ENCODE results near the gene SPOCD1.

Gene SPOCD1

GRCh38 chr1:31797216-31797615 is 18.6 kb downstream of the SPOCD1 start:
- TF ChIP-seq CTCF (IDR thresholded peaks at IDR 0.05; ENCODE audit: low read length, missing control alignments): no peak
- peak overlapping the region; percentile 51 for H3K4me3 ChIP-seq (replicated peaks; ENCODE audit: low read depth, low read length)

GRCh38 chr1:31796707-31797106 is 19.1 kb downstream of the SPOCD1 start:
- peak overlapping the region; percentile 11 for H3K4me3 ChIP-seq (replicated peaks; ENCODE audit: low read depth, low read length)
- no peak for TF ChIP-seq CTCF (IDR thresholded peaks at IDR 0.05; ENCODE audit: low read length, missing control alignments)
- no peak for DNase-seq (ENCODE audit: low read depth)

More at GRCh38 chr1:31797216-31797615, 18.6 kb downstream of the SPOCD1 start:
- DNase-seq (ENCODE audit: low read depth): no peak

- no peak overlapping the region for H3K4me3 ChIP-seq (replicated peaks; ENCODE audit: low read depth, low read length)
- peak; percentile 80 for DNase-seq (ENCODE audit: low read depth)
- TF ChIP-seq CTCF (IDR thresholded peaks at IDR 0.05; ENCODE audit: low read length, missing control alignments): peak; percentile 16
Observed at GRCh38 chr1:31795801-31796621, 19.8 kb downstream of the SPOCD1 start.

GRCh38 chr1:31795096-31795675 is 20.6 kb downstream of the SPOCD1 start:
- no peak overlapping the region for H3K4me3 ChIP-seq (replicated peaks; ENCODE audit: low read depth, low read length)
- no peak for DNase-seq (ENCODE audit: low read depth)
- no peak for TF ChIP-seq CTCF (IDR thresholded peaks at IDR 0.05; ENCODE audit: low read length, missing control alignments)

- DNase-seq (ENCODE audit: low read depth): no peak
- no peak overlapping the region for H3K4me3 ChIP-seq (replicated peaks; ENCODE audit: low read depth, low read length)
- no peak for TF ChIP-seq CTCF (IDR thresholded peaks at IDR 0.05; ENCODE audit: low read length, missing control alignments)
Observed at GRCh38 chr1:31793586-31794285, 22.1 kb downstream of the SPOCD1 start.

- no peak overlapping the region for H3K4me3 ChIP-seq (replicated peaks; ENCODE audit: low read depth, low read length)
- DNase-seq (ENCODE audit: low read depth): no peak
- TF ChIP-seq CTCF (IDR thresholded peaks at IDR 0.05; ENCODE audit: low read length, missing control alignments): no peak
Observed at GRCh38 chr1:31793086-31793485, 22.7 kb downstream of the SPOCD1 start.
